ENCODE measurements around the gene ITPR3.

The ITPR3 gene

GRCh38 chr6:33620856-33621710 is at the start of gene ITPR3:
TSS of gene ITPR3 (plus strand) at chr6:33621322. CDS start at chr6:33621603, 281 bp downstream.
- DNase-seq (ENCODE audit: low read depth in 2 of 3, low spot score in 2 of 3), result peak; percentile 41 to 59 (median 58)

- DNase-seq (ENCODE audit: low read depth in 2 of 3, low spot score in 2 of 3), result no peak
Measured at GRCh38 chr6:33571637-33572316, 49.3 kb upstream of the ITPR3 start.

GRCh38 chr6:33575211-33575610 is 45.9 kb upstream of the ITPR3 start:
- no peak for DNase-seq (ENCODE audit: low read depth in 2 of 3, low spot score in 2 of 3)

GRCh38 chr6:33576668-33577067 is 44.5 kb upstream of the ITPR3 start:
- no peak for DNase-seq (ENCODE audit: low read depth in 2 of 3, low spot score in 2 of 3)

- no peak for DNase-seq (ENCODE audit: low read depth in 2 of 3, low spot score in 2 of 3)
Measured at GRCh38 chr6:33577106-33577535, 44.0 kb upstream of the ITPR3 start.

GRCh38 chr6:33577718-33578117 is 43.4 kb upstream of the ITPR3 start:
- DNase-seq (ENCODE audit: low read depth in 2 of 3, low spot score in 2 of 3), result no peak

- DNase-seq (ENCODE audit: low read depth in 2 of 3, low spot score in 2 of 3), result no peak
Measured at GRCh38 chr6:33578164-33578563, 43.0 kb upstream of the ITPR3 start.

- DNase-seq (ENCODE audit: low read depth in 2 of 3, low spot score in 2 of 3), result no peak
Measured at GRCh38 chr6:33578588-33579011, 42.5 kb upstream of the ITPR3 start.

- peak in 1 of 3 experiments; percentile 71 for DNase-seq (ENCODE audit: low read depth in 2 of 3, low spot score in 2 of 3)
Measured at GRCh38 chr6:33579828-33580714, 41.1 kb upstream of the ITPR3 start, which contains the start of gene BAK1. TSS of gene BAK1 (minus strand) at chr6:33580276. CDS start at chr6:33577604, 2,672 bp downstream.

GRCh38 chr6:33581186-33581585 is 39.9 kb upstream of the ITPR3 start:
- no peak for DNase-seq (ENCODE audit: low read depth in 2 of 3, low spot score in 2 of 3)

- no peak for DNase-seq (ENCODE audit: low read depth in 2 of 3, low spot score in 2 of 3)
Measured at GRCh38 chr6:33583591-33584155, 37.4 kb upstream of the ITPR3 start.

GRCh38 chr6:33584700-33585402 is 36.3 kb upstream of the ITPR3 start:
- DNase-seq (ENCODE audit: low read depth in 2 of 3, low spot score in 2 of 3), result no peak

- peak; percentile 80 to 98 (median 95) for DNase-seq (ENCODE audit: low read depth in 2 of 3, low spot score in 2 of 3)
Measured at GRCh38 chr6:33585403-33586107, 35.6 kb upstream of the ITPR3 start.

GRCh38 chr6:33586108-33586640 is 34.9 kb upstream of the ITPR3 start:
- no peak for DNase-seq (ENCODE audit: low read depth in 2 of 3, low spot score in 2 of 3)

GRCh38 chr6:33587529-33587928 is 33.6 kb upstream of the ITPR3 start:
- no peak for DNase-seq (ENCODE audit: low read depth in 2 of 3, low spot score in 2 of 3)

- DNase-seq (ENCODE audit: low read depth in 2 of 3, low spot score in 2 of 3), result no peak
Measured at GRCh38 chr6:33588894-33589293, 32.2 kb upstream of the ITPR3 start.

- no peak for DNase-seq (ENCODE audit: low read depth in 2 of 3, low spot score in 2 of 3)
Measured at GRCh38 chr6:33589392-33589730, 31.8 kb upstream of the ITPR3 start.

- DNase-seq (ENCODE audit: low read depth in 2 of 3, low spot score in 2 of 3), result no peak
Measured at GRCh38 chr6:33589731-33590530, 31.2 kb upstream of the ITPR3 start.
